GM12892 (cell line): Measurements from ENCODE around the gene IGFBPL1.

ENCODE experiments used
- POLR2A ChIP-seq: IDR thresholded peaks from 2 replicates; pipeline ENCODE4 v1.6.1; 2011; ENCODE audit warnings: low read depth, low read length, control low read depth
- POLR2AphosphoS5 ChIP-seq: IDR thresholded peaks from 2 replicates; pipeline ENCODE4 v1.6.1; 2011; ENCODE audit warnings: low read depth, low read length, control low read depth

GRCh38 chr9:38390851-38391250 is 33.4 kb downstream of the IGFBPL1 start:
- TF ChIP-seq POLR2A (no peak), POLR2AphosphoS5 (no peak)
